ENCODE measurements around the gene GRID1. TPM values are rescaled to one million over a fixed set of nuclear protein-coding genes. Genes with fewer than 3 reads are reported as not detected.

Gene GRID1
- polyA plus RNA-seq, 1 of the 3 experiments (the other 2 are of a cell fraction) = 0.13 TPM

GRCh38 chr10:86371116-86371515, 4.5 kb upstream of the GRID1 start:
- CTCF ChIA-PET = interaction anchor here (0.9 to 4.4 kb wide), 7 partner anchors 21 to 1589 kb away, joined by 3 to 25 read pairs (median 3); no protein-coding TSS in a partner anchor
- Histone ChIP-seq H3K4me2 (no peak overlapping the region), H3K4me3 (ENCODE audit: low read depth in 2 of 2, low read length in 1 of 2) (no peak overlapping the region), H3K79me2 (ENCODE audit: insufficient read depth) (no peaks in the 10 kb centered on the region), H4K20me1 (ENCODE audit: insufficient read depth) (no peaks in the 10 kb centered on the region), H2AFZ (ENCODE audit: low read depth) (no peak overlapping the region), H3F3A (replicated peaks; ENCODE audit: insufficient read depth) (no peaks in the 10 kb centered on the region), H3K27me3 (ENCODE audit: insufficient read depth) (peaks cover 32% of the 10 kb centered on the region), H3K4me1 (ENCODE audit: control insufficient read depth in 1 of 2, insufficient read depth in 2 of 2, low read depth in 1 of 2, low read length in 1 of 2) (peaks cover 0 to 3% of the 10 kb centered on the region in 2 experiments; a peak in 1 of 4 replicates), H3K36me3 (replicated peaks in 1 of 2; ENCODE audit: control insufficient read depth in 1 of 2, insufficient read depth in 2 of 2, low read length in 1 of 2) (no peaks in the 10 kb centered on the region), H3K9ac (no peak overlapping the region), H3K9me2 (no peaks in the 10 kb centered on the region), H3K9me3 (no peaks in the 10 kb centered on the region), H3K27ac (ENCODE audit: low read depth in 2 of 2, low read length in 1 of 2) (no peak overlapping the region)
- POLR2A ChIA-PET = no interaction called here
- no peak for TF ChIP-seq CHD2 (IDR thresholded peaks at IDR 0.05; ENCODE audit: low read length, partially characterized antibody)
- no peak for DNase-seq
- WGBS (ENCODE audit: low lambda C conversion rate) = 46% methylated on average over 6 of the region's 7 CpGs

DNA sequence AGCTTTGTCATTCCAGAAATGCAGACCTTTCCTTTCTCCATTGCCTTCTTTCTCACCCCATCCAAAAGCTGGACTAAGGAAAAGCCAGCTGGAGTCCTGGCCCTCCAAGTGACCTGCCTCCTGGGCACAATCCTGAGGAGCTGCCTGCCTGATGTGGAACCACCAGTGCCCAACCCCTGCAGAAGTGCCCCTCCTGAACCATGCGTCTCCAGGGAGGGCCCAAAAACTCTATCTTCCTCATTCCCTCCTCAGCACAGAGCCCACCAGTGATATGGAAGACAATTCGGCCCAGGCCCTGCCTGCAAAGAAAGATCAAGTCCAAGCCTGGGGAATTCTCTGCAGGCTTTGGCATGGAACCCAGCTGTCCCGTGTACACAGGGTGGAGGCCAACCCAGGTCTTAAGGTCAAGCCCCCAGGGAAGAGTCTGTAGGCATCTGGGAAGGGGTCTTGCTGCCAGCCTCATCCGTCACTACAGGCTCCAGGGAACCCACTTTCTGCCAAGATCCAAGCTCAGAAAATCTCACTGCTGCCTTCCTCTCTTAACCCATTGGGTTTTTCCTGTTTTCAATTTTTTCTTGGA, 3.5 kb upstream of the GRID1 start:
- Histone ChIP-seq H3F3A (replicated peaks; ENCODE audit: insufficient read depth) (no peaks in the 10 kb centered on the region), H4K20me1 (ENCODE audit: insufficient read depth) (no peaks in the 10 kb centered on the region), H3K36me3 (replicated peaks in 1 of 2; ENCODE audit: control insufficient read depth in 1 of 2, insufficient read depth in 2 of 2, low read length in 1 of 2) (no peaks in the 10 kb centered on the region), H3K27ac (ENCODE audit: low read depth in 2 of 2, low read length in 1 of 2) (no peak overlapping the region), H3K9ac (no peak overlapping the region), H2AFZ (ENCODE audit: low read depth) (no peak overlapping the region), H3K79me2 (ENCODE audit: insufficient read depth) (no peaks in the 10 kb centered on the region), H3K4me3 (ENCODE audit: low read depth in 2 of 2, low read length in 1 of 2) (no peak overlapping the region), H3K9me2 (no peaks in the 10 kb centered on the region), H3K4me1 (ENCODE audit: control insufficient read depth in 1 of 2, insufficient read depth in 2 of 2, low read depth in 1 of 2, low read length in 1 of 2) (peaks cover 0 to 7% of the 10 kb centered on the region in 2 experiments; a peak in 1 of 4 replicates), H3K27me3 (ENCODE audit: insufficient read depth) (peaks cover 32% of the 10 kb centered on the region), H3K9me3 (no peaks in the 10 kb centered on the region), H3K4me2 (no peak overlapping the region)
- no peak for DNase-seq
- no peak for TF ChIP-seq TAF1 (IDR thresholded peaks at IDR 0.05; ENCODE audit: borderline replicate concordance, low read depth, low read length)
- no peak for TF ChIP-seq RFX5 (IDR thresholded peaks at IDR 0.05; ENCODE audit: low read length)
- no peak for TF ChIP-seq RXRA (IDR thresholded peaks at IDR 0.05; ENCODE audit: borderline replicate concordance, low read depth)
- TF ChIP-seq SMC3 (IDR thresholded peaks at IDR 0.05; ENCODE audit: low read depth, low read length) = no peak
- ChIA-PET CTCF (interaction anchor here (1.0 to 4.4 kb wide), 3 partner anchors 21 to 583 kb away, joined by 3 to 25 read pairs (median 4); no protein-coding TSS in a partner anchor), POLR2A (no interaction called here)
- WGBS (ENCODE audit: low lambda C conversion rate) = 40% methylated on average over 2 of the region's 4 CpGs

DNA sequence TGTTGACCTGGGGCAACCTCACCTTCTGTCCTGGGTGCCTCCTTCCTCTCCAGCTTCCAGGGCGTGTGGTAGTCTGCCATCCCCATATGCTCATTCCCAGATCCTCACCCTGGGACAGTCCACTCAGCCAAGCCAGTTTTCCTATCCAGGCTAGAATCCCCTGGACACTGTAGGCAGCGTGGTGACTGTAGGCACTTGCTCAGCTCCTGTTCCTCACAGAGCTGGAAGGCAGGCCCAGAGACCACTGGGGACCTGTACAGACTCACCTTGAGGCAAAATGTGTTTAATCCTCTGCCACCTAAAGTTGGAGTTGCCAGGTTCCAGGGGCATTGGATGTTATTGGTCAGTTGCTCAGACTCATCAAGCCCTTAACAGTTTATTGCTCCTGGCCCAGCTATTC, 2.4 kb upstream of the GRID1 start:
- CTCF ChIA-PET = interaction anchor here (1.0 to 4.4 kb wide), 3 partner anchors 20 to 212 kb away, joined by 3 to 25 read pairs (median 3); no protein-coding TSS in a partner anchor
- H3K4me3 ChIP-seq (ENCODE audit: low read depth in 2 of 2, low read length in 1 of 2) = no peak overlapping the region
- peaks cover 0 to 7% of the 10 kb centered on the region in 2 experiments; a peak in 1 of 4 replicates for H3K4me1 ChIP-seq (ENCODE audit: control insufficient read depth in 1 of 2, insufficient read depth in 2 of 2, low read depth in 1 of 2, low read length in 1 of 2)
- no peak overlapping the region for H3K9ac ChIP-seq
- H3K4me2 ChIP-seq = no peak overlapping the region
- no peak for DNase-seq
- no peaks in the 10 kb centered on the region for H3K9me2 ChIP-seq
- H2AFZ ChIP-seq (ENCODE audit: low read depth) = no peak overlapping the region
- POLR2A ChIA-PET = no interaction called here
- H3K27ac ChIP-seq (ENCODE audit: low read depth in 2 of 2, low read length in 1 of 2) = no peak overlapping the region
- no peaks in the 10 kb centered on the region for H3F3A ChIP-seq (replicated peaks; ENCODE audit: insufficient read depth)
- H4K20me1 ChIP-seq (ENCODE audit: insufficient read depth) = no peaks in the 10 kb centered on the region
- H3K36me3 ChIP-seq (replicated peaks in 1 of 2; ENCODE audit: control insufficient read depth in 1 of 2, insufficient read depth in 2 of 2, low read length in 1 of 2) = no peaks in the 10 kb centered on the region
- H3K27me3 ChIP-seq (ENCODE audit: insufficient read depth) = peaks cover 32% of the 10 kb centered on the region
- WGBS (ENCODE audit: low lambda C conversion rate) = 39% methylated on average over 2 of the region's 2 CpGs
- no peaks in the 10 kb centered on the region for H3K9me3 ChIP-seq
- H3K79me2 ChIP-seq (ENCODE audit: insufficient read depth) = no peaks in the 10 kb centered on the region
- TF ChIP-seq TEAD4 (IDR thresholded peaks at IDR 0.05; ENCODE audit: borderline replicate concordance, insufficient read depth) = no peak
- TF ChIP-seq TCF12 (IDR thresholded peaks at IDR 0.05) = no peak
- no peak for TF ChIP-seq CHD2 (IDR thresholded peaks at IDR 0.05; ENCODE audit: low read length, partially characterized antibody)
- no peak for TF ChIP-seq MXI1 (IDR thresholded peaks at IDR 0.05; ENCODE audit: low read depth, low read length)
- TF ChIP-seq FOXM1 (IDR thresholded peaks at IDR 0.05; ENCODE audit: low read depth) = no peak
- no peak for TF ChIP-seq RAD21 (IDR thresholded peaks at IDR 0.05; ENCODE audit: low read length)
- TF ChIP-seq GATA2 (CRISPR knock-in tag; IDR thresholded peaks at IDR 0.05) = no peak
- TF ChIP-seq JUND (IDR thresholded peaks at IDR 0.05) = no peak
- TF ChIP-seq ELF1 (IDR thresholded peaks at IDR 0.05) = no peak
- TF ChIP-seq, protein P1, sequence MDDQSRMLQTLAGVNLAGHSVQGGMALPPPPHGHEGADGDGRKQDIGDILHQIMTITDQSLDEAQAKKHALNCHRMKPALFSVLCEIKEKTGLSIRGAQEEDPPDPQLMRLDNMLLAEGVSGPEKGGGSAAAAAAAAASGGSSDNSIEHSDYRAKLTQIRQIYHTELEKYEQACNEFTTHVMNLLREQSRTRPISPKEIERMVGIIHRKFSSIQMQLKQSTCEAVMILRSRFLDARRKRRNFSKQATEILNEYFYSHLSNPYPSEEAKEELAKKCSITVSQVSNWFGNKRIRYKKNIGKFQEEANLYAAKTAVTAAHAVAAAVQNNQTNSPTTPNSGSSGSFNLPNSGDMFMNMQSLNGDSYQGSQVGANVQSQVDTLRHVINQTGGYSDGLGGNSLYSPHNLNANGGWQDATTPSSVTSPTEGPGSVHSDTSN (IDR thresholded peaks at IDR 0.05) = no peak
- TF ChIP-seq, protein P2, sequence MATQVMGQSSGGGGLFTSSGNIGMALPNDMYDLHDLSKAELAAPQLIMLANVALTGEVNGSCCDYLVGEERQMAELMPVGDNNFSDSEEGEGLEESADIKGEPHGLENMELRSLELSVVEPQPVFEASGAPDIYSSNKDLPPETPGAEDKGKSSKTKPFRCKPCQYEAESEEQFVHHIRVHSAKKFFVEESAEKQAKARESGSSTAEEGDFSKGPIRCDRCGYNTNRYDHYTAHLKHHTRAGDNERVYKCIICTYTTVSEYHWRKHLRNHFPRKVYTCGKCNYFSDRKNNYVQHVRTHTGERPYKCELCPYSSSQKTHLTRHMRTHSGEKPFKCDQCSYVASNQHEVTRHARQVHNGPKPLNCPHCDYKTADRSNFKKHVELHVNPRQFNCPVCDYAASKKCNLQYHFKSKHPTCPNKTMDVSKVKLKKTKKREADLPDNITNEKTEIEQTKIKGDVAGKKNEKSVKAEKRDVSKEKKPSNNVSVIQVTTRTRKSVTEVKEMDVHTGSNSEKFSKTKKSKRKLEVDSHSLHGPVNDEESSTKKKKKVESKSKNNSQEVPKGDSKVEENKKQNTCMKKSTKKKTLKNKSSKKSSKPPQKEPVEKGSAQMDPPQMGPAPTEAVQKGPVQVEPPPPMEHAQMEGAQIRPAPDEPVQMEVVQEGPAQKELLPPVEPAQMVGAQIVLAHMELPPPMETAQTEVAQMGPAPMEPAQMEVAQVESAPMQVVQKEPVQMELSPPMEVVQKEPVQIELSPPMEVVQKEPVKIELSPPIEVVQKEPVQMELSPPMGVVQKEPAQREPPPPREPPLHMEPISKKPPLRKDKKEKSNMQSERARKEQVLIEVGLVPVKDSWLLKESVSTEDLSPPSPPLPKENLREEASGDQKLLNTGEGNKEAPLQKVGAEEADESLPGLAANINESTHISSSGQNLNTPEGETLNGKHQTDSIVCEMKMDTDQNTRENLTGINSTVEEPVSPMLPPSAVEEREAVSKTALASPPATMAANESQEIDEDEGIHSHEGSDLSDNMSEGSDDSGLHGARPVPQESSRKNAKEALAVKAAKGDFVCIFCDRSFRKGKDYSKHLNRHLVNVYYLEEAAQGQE (IDR thresholded peaks at IDR 0.05; ENCODE audit: low read depth, low read length) = no peak
- no peak for TF ChIP-seq SIN3A (IDR thresholded peaks at IDR 0.05; ENCODE audit: borderline replicate concordance, low read depth, low read length)
- no peak for TF ChIP-seq TAF1 (IDR thresholded peaks at IDR 0.05; ENCODE audit: borderline replicate concordance, low read depth, low read length)
